RPMI7951 (cell line): ENCODE measurements around the gene LCP1. TPM values are rescaled to one million over a fixed set of nuclear protein-coding genes. Genes with fewer than 3 reads are reported as not detected.

Source experiments
- DNase-seq: peaks from one replicate; pipeline ENCODE4 v3.0.0-alpha.2; 2012; ENCODE audit warnings: low read depth
- total RNA-seq: library from RNA; depleted of rRNA; stranded (reverse); fragments of >200 nt; shearing (Covaris generic); gene quantifications from 2 replicates; pipeline ENCODE4 v1.2.3, GENCODE V29; 2014

LCP1 gene
- total RNA-seq, 1 experiment from 2014 or later = 75.0 TPM

DNA sequence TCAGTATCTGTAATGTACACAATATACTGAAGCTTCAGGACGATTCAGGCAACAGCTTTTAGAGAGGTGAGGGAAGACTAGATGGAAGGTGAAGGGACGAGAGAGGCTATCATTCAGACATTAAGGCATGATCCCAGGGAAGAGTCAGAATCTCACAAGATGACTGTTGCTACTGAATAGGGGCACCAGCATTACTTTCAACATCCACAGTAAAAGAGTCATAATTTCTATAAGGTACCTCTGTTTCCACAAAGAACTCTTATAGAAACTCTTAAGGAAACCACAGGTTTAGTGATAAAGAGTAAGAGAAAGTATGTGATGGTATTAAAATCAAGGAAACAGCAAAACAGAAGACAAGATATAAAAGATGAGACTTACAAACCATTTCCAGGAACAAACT lies 23.0 kb downstream of the LCP1 start:
- no peak for DNase-seq

- no peak for DNase-seq
Measured at GRCh38 chr13:46158222-46158621, 23.8 kb downstream of the LCP1 start.

GRCh38 chr13:46154136-46154801 lies 27.7 kb downstream of the LCP1 start:
- DNase-seq = no peak

GRCh38 chr13:46152627-46153328 lies 29.2 kb downstream of the LCP1 start:
- DNase-seq = no peak

DNA sequence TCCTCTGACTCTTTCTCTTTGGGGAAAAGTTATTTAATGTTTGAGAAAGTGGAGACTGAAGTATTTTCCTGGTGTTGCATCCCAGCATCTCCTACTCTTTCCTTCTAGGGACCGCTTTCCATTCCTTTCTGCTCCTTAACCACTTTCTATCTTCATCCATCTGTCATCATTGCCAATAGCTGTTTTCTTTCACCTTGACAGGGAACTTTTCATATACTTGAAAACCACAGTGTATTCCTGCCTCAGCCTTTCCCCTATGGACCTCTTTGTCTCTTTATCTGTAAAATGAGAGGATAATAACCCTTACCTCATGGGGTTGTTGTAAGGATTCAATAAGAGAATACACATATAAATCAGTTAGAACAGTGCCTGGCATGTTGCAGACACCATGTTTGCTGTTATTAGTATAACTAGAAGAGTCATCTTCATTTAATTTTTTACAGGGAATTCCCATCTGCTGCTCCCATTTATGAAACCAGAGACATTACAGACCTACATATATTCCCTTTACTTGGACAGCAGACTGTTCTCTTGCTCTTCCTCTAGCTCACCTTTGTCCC lies 31.8 kb downstream of the LCP1 start:
- no peak for DNase-seq

GRCh38 chr13:46149272-46150133 lies 32.5 kb downstream of the LCP1 start:
- DNase-seq = no peak

DNA sequence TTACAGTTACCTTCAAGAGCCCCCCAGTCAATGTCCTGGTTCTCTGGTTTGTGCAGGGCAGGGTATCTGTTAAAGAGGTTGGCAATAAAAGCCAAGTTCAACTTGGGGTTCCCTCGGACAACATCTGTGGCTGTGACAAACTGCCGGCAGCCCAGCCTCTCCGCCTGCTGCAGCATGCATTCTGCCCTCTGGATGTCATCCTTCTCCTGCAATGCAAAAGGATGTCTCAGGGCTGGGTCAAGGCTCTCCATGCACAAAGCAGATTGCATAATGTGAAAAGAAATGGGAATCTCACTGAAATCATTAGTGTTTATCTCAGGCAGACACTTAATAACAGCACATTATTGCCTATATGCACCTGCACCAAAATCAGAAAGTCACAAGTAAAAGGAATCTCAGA lies 35.1 kb downstream of the LCP1 start:
- DNase-seq = no peak

DNA sequence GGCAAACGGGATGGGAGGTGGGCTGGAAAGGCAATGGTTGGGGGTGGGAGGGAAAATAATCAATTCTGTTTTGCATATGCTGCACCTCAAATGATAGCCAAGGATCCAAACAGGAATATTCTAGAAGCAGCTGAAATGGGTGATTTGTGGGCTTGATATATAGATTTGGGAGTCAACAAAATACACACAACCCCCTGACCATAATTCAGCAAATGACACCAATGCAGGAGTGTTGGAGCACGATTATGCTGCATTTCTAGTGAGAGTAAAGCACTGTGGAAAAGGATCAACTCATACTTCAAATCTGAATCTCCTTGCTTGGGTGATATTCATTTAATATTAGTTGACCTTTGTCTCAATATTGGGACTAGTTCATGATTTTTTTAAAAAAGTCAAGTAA lies 36.0 kb downstream of the LCP1 start:
- no peak for DNase-seq

DNA sequence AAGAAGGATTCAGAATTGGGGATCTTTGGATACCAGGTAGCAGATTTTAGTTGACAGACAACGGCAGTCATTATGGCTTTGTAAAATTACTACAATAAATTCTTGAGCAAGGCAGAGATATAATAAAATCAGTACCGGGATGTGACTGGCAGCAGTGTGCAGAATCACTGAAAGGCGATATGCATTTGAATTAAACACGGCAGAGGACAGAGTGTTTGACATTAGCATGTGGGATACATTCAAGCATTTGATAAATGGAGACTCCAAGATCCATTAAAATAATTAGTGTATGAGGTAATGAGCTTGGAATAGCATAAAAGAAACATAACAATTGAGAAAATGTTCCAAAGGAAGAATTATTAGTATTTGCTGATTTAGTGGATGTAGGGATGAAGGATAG lies 36.8 kb downstream of the LCP1 start:
- no peak for DNase-seq

- DNase-seq = no peak
Measured at GRCh38 chr13:46143184-46143701, 38.7 kb downstream of the LCP1 start.

- DNase-seq = no peak
Measured at GRCh38 chr13:46142776-46143175, 39.2 kb downstream of the LCP1 start.

- DNase-seq = no peak
Measured at GRCh38 chr13:46140044-46140443, 41.9 kb downstream of the LCP1 start.

GRCh38 chr13:46137627-46138317 lies 44.2 kb downstream of the LCP1 start:
- no peak for DNase-seq

- DNase-seq = no peak
Measured at GRCh38 chr13:46136688-46137087, 45.3 kb downstream of the LCP1 start.

GRCh38 chr13:46134961-46135522 lies 46.9 kb downstream of the LCP1 start:
- peak; percentile 52 for DNase-seq

DNA sequence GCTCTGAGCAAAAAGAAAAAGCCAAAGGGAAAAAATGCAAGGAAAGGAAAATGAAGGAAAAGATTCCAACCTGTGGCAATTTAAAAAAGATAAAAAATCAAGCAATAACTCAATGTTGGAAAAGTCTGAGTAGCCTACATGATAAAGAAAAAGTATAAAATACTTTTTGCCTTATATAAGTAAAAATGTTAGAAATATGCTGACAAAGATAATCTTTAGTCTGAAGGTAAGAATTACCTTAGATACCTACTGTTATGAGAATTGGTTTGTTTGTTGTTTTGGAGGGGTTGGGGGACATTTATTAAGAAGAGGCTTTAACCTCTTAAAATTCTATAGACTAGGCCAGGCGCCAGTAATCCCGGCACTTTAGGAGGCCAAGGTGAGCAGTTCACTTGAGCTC lies 47.5 kb downstream of the LCP1 start:
- DNase-seq = no peak

- no peak for DNase-seq
Measured at GRCh38 chr13:46132109-46132508, 49.9 kb downstream of the LCP1 start.

GRCh38 chr13:46131705-46132104 lies 50.3 kb downstream of the LCP1 start:
- no peak for DNase-seq

- DNase-seq = no peak
Measured at GRCh38 chr13:46129955-46130618, 51.9 kb downstream of the LCP1 start.

DNA sequence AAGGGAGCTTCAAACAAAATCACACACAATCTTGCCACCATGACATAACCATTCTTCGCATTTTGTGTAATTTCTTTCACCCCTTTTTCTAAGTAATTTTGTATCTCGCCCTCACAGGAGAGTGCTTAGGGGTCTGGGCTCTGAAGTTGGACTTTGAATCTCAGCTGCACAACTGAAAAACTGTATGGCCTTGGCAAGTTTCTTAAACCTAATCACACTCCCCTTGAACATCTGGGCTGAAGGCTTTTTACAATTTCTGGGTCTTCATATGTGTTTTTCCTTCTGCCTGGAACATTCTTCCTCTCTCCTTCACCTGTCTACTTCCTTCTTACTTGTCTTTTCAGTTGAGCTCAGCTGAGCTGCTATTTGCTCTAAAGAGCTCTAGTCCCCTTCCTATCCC lies 52.9 kb downstream of the LCP1 start:
- no peak for DNase-seq
